ENCODE results near the gene PPP1R7.

PPP1R7 gene, protein sequence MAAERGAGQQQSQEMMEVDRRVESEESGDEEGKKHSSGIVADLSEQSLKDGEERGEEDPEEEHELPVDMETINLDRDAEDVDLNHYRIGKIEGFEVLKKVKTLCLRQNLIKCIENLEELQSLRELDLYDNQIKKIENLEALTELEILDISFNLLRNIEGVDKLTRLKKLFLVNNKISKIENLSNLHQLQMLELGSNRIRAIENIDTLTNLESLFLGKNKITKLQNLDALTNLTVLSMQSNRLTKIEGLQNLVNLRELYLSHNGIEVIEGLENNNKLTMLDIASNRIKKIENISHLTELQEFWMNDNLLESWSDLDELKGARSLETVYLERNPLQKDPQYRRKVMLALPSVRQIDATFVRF

DNA sequence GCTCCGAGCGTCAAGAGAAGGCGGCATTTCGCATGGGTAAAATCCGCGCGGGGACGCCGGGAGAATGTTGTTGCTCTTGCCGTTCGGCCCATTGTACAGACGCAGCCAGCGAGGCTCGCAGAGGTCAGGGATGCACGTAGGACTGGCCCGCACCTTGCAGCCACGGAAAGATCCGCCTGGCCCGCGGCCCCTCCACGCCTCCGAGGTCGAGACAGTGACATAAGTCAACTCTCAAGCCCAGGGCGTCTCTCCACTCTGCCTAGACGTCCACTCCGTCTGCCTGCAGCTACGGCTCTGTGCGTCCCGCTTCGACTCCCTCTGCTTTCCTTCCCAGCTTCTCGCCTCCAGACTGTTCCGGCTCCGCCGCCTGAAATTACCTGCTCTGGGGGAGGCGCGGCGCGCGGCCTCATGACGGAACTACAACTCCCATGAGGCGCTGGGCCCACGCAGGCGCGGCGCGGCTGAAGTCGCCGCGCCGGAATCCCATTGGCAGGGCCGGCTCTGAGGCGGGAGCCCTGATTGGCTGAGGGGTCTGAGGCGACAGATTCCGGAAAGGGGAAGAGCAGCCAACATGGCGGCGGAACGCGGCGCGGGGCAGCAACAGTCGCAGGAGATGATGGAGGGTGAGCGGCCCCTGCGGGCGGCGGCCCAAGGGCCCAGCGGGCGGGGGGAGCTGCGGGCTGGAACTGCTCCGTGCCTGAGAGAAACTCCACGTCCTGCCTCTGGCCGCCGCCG is at the start of gene PPP1R7:
TSS of gene PPP1R7 (plus strand) at position 543 of the 735 bp plus-strand sequence. CDS start at position 572, 29 bp downstream.
- in situ Hi-C loops (cut with HindIII; ENCODE audit: low sequenced_read_pairs) = no loop called here

DNA sequence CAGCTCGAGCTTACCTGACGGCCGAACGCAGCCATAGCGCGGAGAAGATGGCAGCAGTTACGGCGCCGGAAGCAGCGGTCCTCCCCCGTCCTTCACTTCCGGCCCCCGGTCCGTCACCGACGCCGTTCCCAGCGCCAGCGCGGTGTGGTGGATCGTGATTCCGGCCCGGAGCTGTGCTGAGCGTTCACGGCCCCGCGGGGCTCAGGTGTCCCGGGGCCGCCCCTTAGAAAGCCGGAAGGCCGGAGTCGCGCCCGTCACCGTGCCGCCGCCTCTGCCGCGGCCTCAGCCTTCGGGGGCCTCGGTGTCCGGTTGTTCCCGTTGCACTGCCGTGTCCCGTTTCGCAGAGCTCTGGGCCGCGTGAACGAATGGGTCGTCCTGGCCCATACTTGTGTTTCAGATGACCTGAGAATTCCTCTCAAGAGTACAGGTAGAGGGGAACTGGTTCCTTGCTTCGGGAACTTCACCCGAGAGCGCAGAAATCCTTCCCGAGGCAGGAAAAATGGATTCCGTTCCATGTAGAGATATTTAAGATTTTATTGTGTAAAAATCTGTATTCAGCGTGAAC is 47.9 kb upstream of the PPP1R7 start, which contains the start of gene MTERF4:
TSS of gene MTERF4 (minus strand) at position 49 of the 565 bp plus-strand sequence. CDS start at position 35, 14 bp downstream.
- in situ Hi-C loops (cut with HindIII; ENCODE audit: low sequenced_read_pairs) = no loop called here

DNA sequence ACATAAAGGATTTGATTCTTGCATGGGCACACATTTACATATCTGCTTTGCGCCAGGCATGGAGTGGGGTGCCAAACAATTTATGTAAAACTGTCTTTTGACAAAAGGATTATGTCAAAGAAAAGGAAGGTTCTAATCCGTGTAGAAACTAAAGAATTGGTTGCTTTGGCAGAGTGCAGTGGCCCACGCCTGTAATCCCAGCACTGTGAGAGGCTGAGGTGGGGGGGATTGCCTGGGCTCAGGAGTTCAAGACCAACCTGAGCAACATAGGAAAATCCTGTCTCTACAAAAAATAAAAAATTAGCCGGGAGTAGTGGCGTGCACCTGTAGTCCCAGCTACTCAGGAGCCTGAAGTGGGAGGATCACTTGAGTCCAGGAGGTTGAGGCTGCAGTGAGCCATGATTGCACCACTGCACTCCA is 47.1 kb upstream of the PPP1R7 start:
- in situ Hi-C loops (cut with HindIII; ENCODE audit: low sequenced_read_pairs) = no loop called here

DNA sequence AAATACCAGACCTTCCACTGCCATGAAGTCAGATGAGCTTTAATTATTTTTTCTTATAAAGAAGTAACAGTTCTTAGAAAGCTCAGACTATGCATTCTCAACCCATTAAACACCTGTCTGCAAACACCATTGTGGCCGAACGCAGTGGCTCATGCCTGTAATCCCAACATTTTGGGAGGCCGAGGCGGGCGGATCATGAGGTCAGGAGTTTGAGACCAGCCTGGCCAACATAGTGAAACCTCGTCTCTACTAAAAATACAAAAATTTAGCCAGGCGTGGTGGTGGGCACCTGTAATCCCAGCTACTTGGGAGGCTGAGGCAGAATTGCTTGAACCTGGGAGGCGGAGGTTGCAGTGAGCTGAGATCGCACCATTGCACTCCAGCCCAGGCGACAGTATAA is 45.7 kb upstream of the PPP1R7 start:
- in situ Hi-C loops (cut with HindIII; ENCODE audit: low sequenced_read_pairs) = loop anchor here (5.0 kb wide), 3 partner anchors 38 to 103 kb away; no protein-coding TSS in a partner anchor

DNA sequence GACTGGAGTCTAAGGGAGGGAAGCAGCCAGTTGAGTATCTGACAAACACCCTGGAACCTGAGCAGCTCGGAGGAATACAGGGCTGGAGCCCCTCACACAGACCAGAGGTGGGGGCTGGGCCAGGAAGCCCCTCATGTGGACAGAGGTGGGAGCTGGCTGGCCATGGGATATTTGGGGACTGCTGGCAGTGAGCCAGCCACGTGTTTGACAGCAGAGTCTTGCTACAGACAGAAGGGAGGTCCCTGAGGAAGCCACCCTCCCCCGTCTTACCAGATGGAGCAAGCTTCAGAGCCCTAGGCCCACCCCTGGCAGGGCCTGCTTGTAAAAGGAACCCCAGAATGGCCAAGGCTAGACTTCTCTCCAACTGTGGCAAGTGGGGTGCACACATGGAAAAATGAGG is 44.6 kb upstream of the PPP1R7 start:
- in situ Hi-C loops (cut with HindIII; ENCODE audit: low sequenced_read_pairs) = loop anchor here (5.0 kb wide), 3 partner anchors 37 to 102 kb away; no protein-coding TSS in a partner anchor

DNA sequence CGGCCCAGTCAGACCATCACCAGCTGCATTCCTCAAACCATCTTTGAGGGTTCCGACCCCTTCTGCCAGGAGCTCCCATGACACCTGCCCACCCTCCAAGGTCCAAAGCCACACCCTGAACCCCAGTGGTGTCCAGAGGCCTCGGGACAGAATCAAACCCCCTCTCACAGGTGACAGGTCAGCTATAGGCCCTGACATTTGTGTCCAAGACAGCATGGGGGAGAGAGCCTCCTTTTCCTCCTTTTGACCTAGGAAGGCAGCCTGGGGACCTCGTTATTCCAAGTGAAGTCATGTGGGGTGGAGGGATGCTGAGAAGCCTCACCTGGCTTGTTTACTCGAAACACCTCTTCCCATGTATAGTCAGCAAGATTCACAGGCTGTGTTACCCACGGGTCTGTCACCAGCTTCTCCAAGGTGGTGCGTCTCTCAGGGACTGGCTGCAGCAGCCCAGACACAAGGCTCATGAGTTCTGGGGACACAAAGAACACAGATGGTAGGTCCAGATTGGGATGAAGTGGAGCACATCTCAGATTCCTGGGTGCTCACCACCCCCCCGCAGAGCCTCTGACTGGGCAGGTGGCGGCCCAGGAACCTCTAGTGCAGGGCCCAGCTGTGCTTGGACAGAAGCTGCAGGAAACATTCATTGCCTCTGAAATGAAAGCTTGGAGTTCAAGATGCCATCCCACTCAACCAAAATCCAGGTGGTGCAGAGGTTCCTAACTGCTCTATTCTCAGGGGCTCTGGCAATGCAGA is 43.1 kb upstream of the PPP1R7 start:
- in situ Hi-C loops (cut with HindIII; ENCODE audit: low sequenced_read_pairs) = loop anchor here (5.0 kb wide), 3 partner anchors 35 to 100 kb away; no protein-coding TSS in a partner anchor

DNA sequence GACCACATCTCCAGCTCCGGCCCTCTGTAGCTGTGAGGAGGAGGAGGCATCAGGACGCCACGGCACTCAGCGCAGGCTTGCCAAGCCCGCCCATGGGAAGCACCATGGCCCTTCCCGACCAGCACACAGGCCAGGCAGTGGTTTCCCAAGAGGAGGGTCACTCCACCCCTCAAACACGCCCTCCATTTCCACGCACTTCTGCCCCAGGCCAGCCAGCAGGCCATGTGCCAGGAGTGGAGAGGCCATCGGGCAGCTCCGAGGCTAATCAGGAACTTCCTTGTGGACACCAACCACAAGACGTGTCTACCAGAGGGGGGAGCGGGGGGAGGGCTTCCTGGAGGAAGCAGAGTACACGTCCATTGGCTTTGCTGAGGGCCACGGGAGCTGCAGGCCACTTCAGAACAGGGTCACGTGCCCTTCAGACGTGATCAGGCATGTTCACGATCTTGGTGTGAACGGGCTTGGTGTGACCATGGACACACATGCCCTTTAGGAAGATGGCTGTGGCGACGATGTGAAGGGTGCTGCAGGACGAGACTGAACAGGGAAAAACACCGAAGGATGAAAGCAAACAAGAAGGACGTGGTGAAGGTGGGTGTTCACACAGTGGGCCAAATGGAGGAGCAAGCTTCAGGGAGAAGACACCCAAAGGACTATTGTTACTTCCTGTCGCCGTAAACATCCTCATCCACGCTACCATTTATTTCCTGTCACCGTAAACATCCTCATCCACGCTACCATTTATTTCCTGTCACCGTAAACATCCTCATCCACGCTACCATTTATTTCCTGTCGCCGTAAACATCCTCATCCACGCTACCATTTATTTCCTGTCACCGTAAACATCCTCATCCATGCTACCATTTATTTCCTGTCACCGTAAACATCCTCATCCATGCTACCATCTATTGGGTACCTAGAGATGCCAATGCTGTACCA is 41.7 kb upstream of the PPP1R7 start:
- in situ Hi-C loops (cut with HindIII; ENCODE audit: low sequenced_read_pairs) = loop anchor here (5.0 kb wide), 3 partner anchors 34 to 99 kb away; no protein-coding TSS in a partner anchor

DNA sequence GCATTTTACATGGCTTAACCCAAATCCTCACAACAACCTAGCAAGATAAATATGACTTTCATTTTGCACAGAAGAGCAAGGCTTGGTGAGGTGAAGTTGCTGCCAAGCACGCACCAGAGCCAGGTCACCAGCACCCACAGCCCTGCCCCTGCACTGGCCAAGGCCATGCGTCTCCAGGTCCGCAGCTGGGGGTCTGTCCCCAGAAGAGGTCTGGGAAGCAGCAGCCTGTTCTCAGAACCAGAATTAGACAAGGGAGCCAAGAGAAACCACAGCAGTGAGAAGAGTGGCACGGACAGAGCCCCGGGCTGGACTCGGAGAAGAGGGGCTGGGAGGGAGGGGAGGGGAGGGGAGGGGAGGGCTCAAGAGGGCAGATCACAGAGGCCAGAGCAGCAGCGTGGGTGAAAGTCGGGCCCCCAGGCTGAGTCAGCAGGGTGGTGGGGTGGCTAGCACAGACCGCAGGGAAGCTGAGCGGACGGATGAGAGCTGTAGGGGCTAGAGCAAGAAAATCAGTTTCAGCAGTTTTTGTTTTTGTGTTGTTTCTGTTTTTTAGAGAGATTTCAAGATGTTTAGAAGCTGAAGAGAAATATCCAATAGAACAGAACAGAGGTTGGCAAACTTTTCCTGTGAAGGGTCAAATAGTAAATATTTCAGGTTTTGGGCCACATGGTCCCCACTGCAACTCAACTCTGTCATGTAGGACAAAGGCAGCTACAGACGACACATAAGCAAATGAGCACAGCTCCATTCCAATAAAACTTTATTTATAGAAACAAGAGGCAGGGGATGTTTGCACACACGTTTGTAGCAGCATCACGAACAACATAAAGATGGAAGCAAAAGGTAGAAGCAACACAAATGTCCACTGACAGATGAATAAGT is 40.8 kb upstream of the PPP1R7 start:
- in situ Hi-C loops (cut with HindIII; ENCODE audit: low sequenced_read_pairs) = loop anchor here (5.0 to 10.0 kb wide), 4 partner anchors 33 to 265 kb away; no protein-coding TSS in a partner anchor

DNA sequence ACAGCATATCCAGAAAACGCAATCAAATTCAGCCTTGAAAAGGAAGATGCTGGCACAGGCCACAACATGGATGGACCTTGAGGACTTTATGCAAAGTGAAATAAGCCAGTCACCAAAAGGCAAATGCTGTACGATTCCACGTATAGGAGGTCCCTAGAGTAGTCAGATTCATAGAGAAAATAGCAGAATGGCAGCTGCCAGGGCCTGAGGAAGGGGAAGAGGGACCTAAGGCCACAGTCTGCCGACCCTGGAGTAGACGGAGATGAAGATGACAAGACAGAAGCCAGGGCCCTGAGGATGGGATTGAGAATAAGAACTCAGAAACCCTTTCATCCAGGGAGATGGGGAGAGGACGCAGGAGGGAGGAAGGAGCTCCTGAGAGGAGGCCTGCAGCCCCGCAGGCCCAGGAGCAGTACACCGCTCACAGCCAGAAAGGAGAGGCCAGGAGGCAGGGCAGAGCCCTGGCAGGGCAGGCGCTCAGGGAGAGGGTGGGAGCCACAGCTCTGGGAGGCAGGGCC is 40.1 kb upstream of the PPP1R7 start:
- in situ Hi-C loops (cut with HindIII; ENCODE audit: low sequenced_read_pairs) = loop anchor here (10.0 kb wide), 1 partner anchor 265 kb away; no protein-coding TSS in a partner anchor

DNA sequence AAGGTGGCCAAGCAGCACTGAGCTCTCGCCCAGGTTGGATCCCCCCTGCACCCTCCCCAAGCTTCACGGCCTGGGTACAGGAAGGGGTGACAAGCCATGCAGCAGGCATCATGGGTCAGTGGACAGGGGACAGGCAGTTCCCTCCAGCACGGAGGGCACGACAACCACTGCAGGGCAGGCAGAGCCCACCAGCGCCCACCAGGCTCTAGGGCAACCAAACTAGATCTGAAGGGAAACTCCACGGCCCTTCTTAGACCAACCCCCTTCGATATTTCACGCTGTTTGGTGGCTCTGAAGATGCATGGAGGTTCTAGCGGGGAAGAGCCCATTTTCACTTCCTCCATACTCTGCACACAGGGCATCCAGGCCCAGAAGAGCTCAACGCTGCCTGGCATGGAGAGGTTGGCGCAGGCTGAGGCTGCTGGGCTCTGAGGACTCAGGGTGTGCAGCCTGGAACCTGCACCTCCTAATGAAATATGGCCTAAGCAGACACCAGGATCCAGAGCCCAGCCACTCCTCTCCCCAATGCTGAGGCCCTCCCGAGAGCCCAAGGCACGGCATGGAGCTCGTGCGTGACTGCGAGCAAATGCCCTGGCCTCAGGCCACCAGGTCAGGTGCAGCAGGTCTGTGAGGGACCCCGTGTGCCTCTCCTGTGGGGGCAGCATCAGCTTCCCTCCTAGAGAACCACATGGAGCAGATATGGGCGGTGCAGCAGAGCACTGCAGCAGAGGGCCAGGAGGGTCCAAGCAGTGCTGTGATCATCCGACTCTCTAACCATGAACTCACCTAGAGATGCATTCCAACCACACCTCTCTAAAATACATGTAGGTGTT is 39.4 kb upstream of the PPP1R7 start:
- in situ Hi-C loops (cut with HindIII; ENCODE audit: low sequenced_read_pairs) = loop anchor here (10.0 kb wide), 1 partner anchor 266 kb away; no protein-coding TSS in a partner anchor

DNA sequence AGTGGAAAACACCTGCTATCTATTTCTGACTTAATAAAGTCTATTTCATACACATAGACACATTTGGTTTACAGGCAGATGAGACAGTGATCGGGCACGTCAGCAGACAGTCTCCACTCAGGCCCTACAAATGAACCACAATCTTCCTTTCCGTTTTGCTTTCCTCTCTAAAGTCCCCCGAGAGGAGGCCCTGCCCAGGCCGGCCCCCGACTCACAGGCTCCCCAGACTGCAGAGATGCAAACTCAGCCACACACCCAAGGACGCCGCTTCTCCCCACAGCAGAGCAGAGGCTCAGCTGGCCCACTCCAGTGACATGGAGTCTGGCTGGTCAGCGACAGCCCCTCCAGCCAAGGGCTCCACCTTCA is 38.8 kb upstream of the PPP1R7 start:
- in situ Hi-C loops (cut with HindIII; ENCODE audit: low sequenced_read_pairs) = loop anchor here (10.0 kb wide), 1 partner anchor 267 kb away; no protein-coding TSS in a partner anchor

DNA sequence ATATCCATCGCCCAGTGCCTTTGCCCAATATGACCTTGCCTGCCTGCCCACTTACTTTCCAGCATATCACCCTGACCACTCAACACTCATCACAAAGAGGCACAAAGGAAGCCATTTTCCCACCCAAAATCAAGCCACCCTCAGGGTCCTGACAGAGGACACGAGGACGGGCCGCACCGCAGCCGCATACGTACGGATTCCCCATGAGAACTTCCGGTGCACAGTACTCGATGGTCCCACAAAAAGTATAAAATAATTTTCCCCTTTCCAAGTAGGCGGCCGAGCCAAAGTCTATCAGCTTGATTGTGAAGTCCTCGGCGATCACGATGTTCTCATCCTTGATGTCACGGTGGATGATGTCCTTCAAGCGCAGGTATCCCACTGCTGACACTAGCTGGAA is 38.2 kb upstream of the PPP1R7 start:
- in situ Hi-C loops (cut with HindIII; ENCODE audit: low sequenced_read_pairs) = loop anchor here (10.0 kb wide), 1 partner anchor 267 kb away; no protein-coding TSS in a partner anchor

DNA sequence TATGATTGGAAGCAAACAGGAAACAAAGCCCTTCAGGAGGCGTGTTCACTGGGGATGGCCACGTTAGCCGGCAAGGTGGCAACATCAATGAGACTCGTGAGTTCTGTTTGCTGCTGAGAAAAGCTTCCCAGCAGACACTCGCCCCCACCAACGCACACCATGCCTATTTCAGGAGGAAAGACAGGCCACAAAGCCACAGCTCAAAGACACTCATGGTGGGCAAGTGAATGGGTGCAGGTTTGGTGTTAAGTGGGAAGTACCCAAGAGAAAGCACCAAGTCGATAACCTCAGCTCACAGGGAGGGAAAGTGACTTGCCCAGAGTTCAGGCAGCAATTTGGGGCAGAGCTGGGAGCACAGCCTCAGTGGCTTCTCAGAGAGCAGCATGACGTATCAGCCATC is 37.7 kb upstream of the PPP1R7 start:
- in situ Hi-C loops (cut with HindIII; ENCODE audit: low sequenced_read_pairs) = loop anchor here (10.0 kb wide), 1 partner anchor 268 kb away; no protein-coding TSS in a partner anchor

DNA sequence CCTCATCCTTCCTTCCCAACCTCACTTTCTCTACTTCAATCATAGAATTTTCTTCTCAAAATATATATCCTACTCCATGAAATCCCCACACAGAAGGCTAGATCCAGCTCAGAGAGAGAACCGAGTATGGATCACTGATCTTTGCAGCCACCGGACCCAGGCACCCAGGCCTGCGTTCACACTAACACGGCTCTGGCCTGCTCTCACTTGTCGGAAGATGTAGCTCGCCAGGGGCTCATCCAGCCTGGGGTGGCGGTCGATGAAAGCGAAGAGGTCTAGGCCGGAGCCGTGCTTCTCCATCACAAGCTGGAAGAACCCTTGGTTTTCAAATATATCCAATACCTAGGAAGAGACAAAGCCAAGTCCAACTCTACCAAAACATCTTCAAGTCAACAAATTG is 35.4 kb upstream of the PPP1R7 start:
- in situ Hi-C loops (cut with HindIII; ENCODE audit: low sequenced_read_pairs) = loop anchor here (10.0 kb wide), 1 partner anchor 270 kb away; no protein-coding TSS in a partner anchor

DNA sequence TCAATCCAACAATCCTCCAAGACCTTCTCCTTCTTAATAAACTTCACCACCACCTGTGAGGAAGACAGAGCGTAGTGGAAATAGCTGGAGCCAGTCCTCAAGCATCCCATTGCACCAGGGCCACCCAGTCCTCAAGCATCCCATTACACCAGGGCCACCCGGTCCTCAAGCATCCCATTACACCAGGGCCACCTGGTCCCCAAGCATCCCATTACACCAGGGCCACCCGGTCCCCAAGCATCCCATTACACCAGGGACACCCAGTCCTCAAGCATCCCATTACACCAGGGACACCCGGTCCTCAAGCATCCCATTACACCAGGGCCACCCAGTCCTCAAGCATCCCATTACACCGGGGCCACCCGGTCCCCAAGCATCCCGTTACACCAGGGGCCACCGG is 34.9 kb upstream of the PPP1R7 start:
- in situ Hi-C loops (cut with HindIII; ENCODE audit: low sequenced_read_pairs) = loop anchor here (10.0 kb wide), 1 partner anchor 271 kb away; no protein-coding TSS in a partner anchor

DNA sequence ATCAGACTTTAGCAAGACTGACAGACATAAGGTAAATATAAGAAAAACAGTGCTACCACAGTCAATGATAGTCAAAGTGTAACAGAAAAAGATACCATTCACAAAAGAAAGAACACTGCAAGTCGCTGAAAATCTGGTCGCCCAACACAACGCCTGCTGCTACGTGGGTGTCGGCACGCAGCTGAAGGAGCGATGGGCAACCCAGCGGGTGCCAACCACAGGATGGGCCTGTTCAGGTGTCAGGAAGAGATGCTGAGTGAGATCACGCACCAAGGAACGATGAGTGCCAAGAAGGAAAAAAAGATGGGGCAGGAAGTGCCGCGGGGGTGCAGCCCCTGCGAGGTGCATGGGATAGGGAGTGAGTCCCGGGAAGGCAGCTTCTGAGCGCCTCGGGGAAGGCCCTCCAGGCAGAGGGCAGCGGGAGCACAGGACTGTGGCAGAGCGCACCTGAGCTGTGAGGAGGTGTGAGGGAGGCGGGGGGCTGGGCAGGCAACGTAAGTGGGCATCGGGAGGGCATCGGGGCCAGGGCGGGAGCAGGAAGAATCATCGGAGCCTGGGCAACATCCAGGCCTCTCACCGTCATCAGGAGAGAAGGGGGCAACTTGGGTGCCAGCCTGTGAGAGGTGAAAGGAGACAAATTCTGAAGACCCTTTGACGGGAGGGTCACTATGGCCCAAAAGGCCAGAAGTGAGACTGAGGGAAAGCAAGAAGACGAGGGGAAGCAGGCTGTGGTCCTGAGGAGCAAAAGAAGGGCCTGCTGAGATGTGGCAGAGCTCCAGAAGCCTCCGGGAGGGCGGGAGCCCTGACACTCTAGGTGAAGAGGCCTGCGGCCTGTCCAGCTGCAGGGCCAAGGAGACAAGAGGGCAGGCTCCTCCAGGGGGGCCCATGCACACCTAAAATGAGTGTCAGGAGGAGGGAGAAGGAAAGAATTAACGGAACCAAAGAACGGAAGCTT is 33.4 kb upstream of the PPP1R7 start:
- in situ Hi-C loops (cut with HindIII; ENCODE audit: low sequenced_read_pairs) = loop anchor here (10.0 kb wide), 1 partner anchor 272 kb away; no protein-coding TSS in a partner anchor

Data from endothelial cell of hepatic sinusoid (primary cell).